HK-2 (cell line): Measurements from ENCODE around the gene SCGB2A2.

Source experiments
- DNase-seq: peaks from one replicate; pipeline ENCODE4 v3.0.0-alpha.2; 2018; ENCODE audit not compliant: unreplicated experiment

Gene SCGB2A2

DNA sequence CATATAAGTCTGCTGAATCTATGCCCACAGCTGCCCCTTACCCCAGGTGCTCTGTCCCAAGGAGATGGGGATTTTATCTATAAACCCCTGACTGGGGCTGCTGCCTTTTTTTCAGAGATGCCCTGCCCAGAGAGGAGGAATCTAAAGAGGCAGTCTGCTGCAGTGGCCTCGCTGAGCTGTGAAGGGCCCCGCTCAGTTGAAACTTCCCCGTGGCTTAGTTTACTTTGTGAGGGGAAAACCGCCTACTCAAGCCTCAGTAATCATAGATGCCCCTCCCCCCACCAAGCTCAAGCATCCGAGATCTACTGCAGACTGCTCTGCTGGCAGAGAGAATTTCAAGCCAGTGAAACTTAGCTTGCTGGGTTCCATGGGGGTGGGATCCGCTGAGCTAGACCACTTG is 36.3 kb downstream of the SCGB2A2 start:
- DNase-seq = no peak

DNA sequence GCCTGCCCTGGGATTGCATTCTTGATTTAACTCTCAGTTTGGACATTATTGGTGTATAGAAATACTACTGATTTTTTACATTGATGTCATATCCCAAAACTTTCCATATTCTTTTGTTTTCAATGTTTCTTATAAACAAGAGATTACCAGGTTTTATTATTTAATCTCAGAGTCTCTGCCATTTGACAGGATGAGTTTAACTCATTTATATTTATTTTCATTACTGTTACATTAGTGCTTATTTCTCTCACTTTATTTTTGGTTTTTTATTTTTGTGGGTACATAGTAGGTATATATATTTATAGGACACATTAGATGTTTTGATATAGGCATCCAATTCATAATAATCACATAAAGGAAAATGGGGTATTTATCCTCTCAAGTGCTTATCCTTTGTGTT is 38.0 kb downstream of the SCGB2A2 start:
- no peak for DNase-seq

DNA sequence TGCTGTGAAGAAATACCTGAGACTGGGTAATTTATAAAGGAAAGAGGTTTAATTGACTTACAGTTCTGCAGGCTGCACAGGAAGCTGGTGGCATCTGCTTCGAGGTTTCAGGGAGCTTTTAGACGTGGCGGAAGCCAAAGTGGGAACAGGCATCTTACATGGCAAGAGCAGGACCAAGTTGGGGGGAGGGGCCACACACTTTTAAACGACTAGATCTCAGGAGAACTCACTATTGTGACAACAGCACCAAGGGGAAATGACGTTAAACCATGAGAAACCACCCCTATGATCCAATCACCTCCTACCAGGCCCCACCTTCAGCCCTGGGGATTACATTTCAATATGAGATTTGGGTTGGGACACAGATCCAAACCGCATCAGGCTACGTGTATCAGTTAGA is 40.0 kb downstream of the SCGB2A2 start:
- no peak for DNase-seq

DNA sequence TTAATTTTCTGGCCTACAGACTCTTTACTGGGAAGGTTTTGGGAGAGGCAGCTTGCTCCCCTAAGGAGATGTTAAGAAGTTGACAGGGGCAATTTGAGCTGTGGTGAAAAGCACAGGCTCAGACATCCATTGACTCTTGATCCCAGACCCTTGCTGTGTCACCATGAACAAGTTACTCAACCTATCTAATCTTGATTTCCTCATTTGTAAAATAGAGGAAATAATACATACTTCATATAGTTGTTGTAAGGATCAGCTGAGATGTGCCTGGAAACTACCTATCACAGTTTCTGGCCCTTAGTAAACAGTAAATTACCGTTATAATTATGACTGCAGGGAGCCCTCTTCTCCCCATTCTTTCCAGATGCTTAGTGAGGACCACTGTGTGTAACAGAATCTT is 45.5 kb downstream of the SCGB2A2 start:
- DNase-seq = no peak

- DNase-seq = no peak
Measured at GRCh38 chr11:62322524-62322923, 52.6 kb downstream of the SCGB2A2 start.
